ENCODE data around the gene CRX.

DNA sequence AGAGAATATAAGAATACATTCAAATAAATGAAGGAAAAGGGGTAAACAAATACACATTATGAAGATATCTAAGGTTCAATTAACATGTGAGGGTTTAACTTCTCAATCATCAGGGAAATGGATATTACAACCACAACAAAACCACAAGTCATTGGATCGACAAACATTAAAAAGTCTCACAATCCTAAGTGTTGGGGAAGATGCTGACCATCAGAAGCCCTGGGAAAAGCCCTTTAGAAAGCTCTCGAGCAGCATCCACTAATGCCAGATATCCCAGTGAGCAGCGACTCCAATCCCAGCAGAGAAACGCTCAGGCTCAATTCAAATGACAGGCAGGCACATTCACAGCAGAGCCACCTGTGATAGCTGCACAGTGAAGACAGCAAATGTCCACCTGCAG lies 20.5 kb upstream of the CRX start:
- TF ChIP-seq POLR2AphosphoS5 (IDR thresholded peaks at IDR 0.05): no peak
- TF ChIP-seq, protein P1, sequence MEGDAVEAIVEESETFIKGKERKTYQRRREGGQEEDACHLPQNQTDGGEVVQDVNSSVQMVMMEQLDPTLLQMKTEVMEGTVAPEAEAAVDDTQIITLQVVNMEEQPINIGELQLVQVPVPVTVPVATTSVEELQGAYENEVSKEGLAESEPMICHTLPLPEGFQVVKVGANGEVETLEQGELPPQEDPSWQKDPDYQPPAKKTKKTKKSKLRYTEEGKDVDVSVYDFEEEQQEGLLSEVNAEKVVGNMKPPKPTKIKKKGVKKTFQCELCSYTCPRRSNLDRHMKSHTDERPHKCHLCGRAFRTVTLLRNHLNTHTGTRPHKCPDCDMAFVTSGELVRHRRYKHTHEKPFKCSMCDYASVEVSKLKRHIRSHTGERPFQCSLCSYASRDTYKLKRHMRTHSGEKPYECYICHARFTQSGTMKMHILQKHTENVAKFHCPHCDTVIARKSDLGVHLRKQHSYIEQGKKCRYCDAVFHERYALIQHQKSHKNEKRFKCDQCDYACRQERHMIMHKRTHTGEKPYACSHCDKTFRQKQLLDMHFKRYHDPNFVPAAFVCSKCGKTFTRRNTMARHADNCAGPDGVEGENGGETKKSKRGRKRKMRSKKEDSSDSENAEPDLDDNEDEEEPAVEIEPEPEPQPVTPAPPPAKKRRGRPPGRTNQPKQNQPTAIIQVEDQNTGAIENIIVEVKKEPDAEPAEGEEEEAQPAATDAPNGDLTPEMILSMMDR (IDR thresholded peaks at IDR 0.05): no peak

Measured in breast epithelium (tissue), 3 donors.